IPS-20b (cell line): Measurements from ENCODE around the gene COA6.
"Not testable (repeated sequence)": the region's sequence is repeated elsewhere in the genome, so short reads cannot be mapped to it uniquely, and the experiment has no call there.

Experiments
- H3K27ac ChIP-seq: one replicate; pipeline ENCODE4 v1.5.1; 2013; ENCODE audit warnings: low read length
- H3K27me3 ChIP-seq: 2 replicates; pipeline ENCODE4 v1.6.1; 2013; ENCODE audit warnings: mild to moderate bottlenecking, low read length, inconsistent platforms; ENCODE audit not compliant: insufficient read depth
- H3K36me3 ChIP-seq: 2 replicates; pipeline ENCODE4 v1.6.1; 2013; ENCODE audit warnings: low read depth, mild to moderate bottlenecking, inconsistent platforms, low read length, moderate library complexity; ENCODE audit not compliant: insufficient read depth
- H3K4me1 ChIP-seq: 2 replicates; pipeline ENCODE4 v1.6.1; 2013; ENCODE audit warnings: mild to moderate bottlenecking, control low read depth, inconsistent platforms, low read length, moderate library complexity; ENCODE audit not compliant: insufficient read depth
- H3K4me3 ChIP-seq: 2 replicates; pipeline ENCODE4 v1.5.1; 2013; ENCODE audit warnings: mild to moderate bottlenecking, low read length, inconsistent platforms
- H3K9ac ChIP-seq: 2 replicates; pipeline ENCODE4 v1.6.1; 2013; ENCODE audit warnings: low read depth, mild to moderate bottlenecking, inconsistent platforms, low read length, moderate library complexity
- H3K9me3 ChIP-seq: 2 replicates; pipeline ENCODE4 v1.6.1; 2013; ENCODE audit warnings: mild to moderate bottlenecking, low read depth, low read length, inconsistent platforms; ENCODE audit not compliant: insufficient read depth

Gene COA6

DNA sequence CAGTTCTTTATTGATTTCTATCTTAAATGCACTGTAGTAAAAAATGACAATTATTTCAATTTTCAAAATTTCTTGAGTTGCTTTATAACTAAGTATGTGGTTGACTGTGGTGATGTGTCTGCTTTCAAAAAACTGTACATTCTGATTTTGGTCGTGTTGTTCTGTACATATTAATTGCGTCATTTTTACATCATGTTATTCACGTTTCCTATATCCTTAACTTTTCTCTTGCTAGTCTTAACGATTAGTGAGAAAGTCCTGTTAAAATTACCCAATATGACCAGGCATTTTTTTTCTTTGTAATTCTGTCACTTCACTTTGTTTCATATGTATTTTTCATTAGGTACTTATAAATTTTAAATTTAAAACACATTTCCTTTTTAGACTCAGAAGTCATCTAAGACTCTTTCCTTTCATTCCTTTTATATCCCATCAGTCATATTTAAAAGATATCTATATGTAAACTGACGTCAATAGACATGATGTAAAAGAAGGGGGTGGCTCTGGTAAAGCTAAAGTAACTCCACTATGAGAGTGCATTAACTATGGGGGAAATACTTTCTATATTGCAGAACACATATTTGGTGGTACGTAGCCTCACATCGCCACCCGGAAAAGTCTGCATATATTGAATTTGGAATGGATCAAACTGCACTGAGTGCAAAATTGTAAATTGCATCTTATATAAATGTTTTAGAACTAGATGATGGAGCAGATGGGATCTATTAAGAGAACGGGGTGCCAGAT lies 1.1 kb upstream of the COA6 start:
- peaks cover 25% of the 10 kb centered on the region for H3K36me3 ChIP-seq
- no peak overlapping the region for H3K27ac ChIP-seq
- peak overlapping the region; percentile 87 for H3K4me3 ChIP-seq
- H3K27me3 ChIP-seq, result peaks cover 12% of the 10 kb centered on the region
- H3K9ac ChIP-seq, result peak overlapping the region; percentile 90; the same call in 1 of the 2 replicates
- peaks cover 5% of the 10 kb centered on the region; the same call in 1 of the 2 replicates for H3K4me1 ChIP-seq
- H3K9me3 ChIP-seq, result no peaks in the 10 kb centered on the region

DNA sequence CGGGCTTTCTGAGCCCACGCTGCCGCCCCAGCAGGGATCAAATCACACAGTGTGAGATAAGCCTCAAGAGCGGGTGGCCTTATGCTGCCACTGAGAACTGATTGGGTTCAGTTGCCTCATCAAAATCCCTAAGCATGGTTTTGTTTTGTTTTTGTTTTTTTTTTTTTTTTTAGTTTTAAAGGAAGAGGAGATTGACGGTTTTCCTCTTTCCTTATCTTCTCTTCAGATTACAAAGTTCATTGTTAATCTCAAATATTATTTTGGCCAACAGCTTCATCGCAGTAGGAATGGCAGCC lies 651 bp downstream of the COA6 start:
- peaks cover 2% of the 10 kb centered on the region; the same call in 1 of the 2 replicates for H3K27me3 ChIP-seq
- peak overlapping the region; percentile 87 for H3K4me3 ChIP-seq
- peaks cover 5% of the 10 kb centered on the region; the same call in 1 of the 2 replicates for H3K4me1 ChIP-seq
- no peaks in the 10 kb centered on the region for H3K9me3 ChIP-seq
- peak overlapping the region; percentile 90 for H3K9ac ChIP-seq
- H3K27ac ChIP-seq, result peak overlapping the region; percentile 63
- H3K36me3 ChIP-seq, result peaks cover 42% of the 10 kb centered on the region

DNA sequence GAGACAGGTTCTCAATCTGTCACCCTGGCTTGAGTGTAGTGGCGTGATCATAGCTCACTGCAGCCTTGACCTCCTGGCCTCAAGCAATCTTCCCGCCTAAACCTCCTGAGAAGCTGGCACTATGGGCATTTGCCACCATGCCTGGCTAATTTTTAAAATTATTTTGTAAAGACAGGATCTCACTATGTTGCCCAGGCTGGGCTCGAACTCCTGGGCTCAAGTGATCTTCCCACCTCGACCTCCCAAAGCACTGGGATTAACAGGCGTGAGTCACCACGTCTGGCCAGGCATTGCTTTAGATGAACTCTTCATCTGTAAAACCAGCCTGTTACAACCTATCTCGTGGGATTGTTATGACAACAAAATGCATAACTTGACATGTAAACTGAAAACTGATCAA lies 2.4 kb downstream of the COA6 start:
- H3K4me1 ChIP-seq, result peaks cover 5% of the 10 kb centered on the region; the same call in 1 of the 2 replicates
- no peak overlapping the region for H3K27ac ChIP-seq
- H3K36me3 ChIP-seq, result peaks cover 58% of the 10 kb centered on the region
- no peak overlapping the region for H3K4me3 ChIP-seq
- no peak overlapping the region for H3K9ac ChIP-seq
- no peaks in the 10 kb centered on the region for H3K27me3 ChIP-seq
- no peaks in the 10 kb centered on the region for H3K9me3 ChIP-seq

DNA sequence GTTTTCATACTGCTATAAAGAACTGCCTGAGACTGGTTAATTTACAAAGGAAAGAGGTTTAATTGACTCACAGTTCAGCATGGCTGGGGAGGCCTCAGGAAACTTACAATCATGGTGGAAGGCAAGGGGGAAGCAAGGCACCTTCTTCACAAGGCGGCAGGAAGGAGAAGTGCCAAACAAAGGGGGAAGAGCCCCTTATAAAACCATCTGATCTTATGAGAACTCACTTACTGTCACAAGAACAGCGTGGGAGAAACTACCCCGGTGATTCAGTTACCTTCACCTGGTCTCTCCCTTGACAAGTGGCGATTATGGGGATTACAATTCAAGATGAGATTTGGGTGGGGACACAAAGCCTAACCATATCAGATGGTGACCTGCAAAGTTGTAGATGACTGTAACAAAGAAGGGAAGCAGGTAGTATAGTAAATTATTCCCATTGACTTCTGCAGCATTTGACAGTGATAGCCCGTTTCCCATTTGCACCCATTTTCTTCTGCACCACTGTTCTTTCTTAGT lies 6.4 kb downstream of the COA6 start:
- H3K4me3 ChIP-seq, H3K27ac ChIP-seq, H3K9me3 ChIP-seq, H3K4me1 ChIP-seq, H3K27me3 ChIP-seq, H3K9ac ChIP-seq: not testable (repeated sequence)
- peaks cover 79% of the 10 kb centered on the region for H3K36me3 ChIP-seq

DNA sequence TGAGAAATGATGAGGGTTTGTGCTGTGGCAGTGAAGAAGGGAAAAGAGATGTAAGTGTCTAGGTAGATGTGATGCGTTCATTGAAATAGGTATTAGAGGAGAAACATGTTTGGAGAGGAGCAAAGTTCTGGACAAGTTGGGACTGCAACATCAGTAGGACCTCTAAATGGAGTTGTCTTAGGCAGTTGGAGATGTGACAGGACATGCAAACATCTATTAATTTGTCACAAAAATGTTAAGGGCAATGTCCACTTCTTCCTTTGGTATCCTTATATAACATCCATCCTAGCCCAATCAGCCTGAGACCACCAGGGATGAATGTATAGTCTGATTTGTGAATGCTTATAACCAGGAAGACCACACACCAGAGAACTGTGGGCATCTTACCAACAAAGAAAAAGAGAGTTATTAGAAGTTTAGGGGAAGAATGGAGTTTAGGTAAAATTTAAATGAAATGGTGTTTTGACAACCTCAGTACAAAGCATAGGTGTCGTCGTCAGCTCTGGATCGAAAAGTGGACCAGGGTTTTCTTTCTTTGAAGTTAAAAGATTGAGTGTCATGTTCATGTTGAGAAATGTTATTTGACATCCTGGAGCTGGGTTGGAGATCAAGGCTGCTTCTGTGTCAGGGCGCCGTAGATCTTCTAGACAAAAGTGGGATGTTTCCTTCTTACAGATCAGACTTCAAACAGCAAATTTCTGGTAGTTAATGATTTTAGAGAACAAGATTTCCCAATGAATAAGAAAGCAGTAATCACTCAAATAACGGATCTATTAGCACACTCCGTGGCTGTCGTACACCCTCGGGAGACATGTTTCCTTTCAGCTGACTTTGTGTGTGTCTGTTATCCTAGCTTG lies 8.7 kb downstream of the COA6 start:
- no peaks in the 10 kb centered on the region for H3K27me3 ChIP-seq

DNA sequence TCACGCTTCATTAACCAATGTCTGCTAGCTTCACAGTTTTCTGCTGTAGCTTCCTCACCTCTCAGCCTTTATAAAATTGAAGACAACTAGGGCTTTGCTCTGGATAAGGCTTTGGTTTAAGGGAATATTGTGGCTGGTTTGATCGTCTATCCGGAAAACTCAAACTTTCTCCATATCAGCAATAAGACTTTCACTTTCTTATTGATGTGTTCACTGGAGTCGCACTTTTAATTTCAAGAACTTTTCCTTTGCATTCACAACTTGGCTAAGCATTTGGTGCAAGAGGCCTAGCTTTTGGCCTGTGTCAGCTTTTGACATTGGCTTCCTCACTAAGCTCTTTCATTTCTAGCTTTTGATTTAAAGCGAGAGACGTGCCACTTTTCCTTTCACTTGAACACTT lies 12.9 kb downstream of the COA6 start:
- H3K36me3 ChIP-seq, result peaks cover 29% of the 10 kb centered on the region
- no peaks in the 10 kb centered on the region for H3K27me3 ChIP-seq
- no peaks in the 10 kb centered on the region for H3K9me3 ChIP-seq
- H3K4me1 ChIP-seq, result no peaks in the 10 kb centered on the region
- no peak overlapping the region for H3K9ac ChIP-seq
- H3K4me3 ChIP-seq, result no peak overlapping the region
- H3K27ac ChIP-seq, result no peak overlapping the region

More for the DNA sequence above, 8.7 kb downstream of the COA6 start:
- Histone ChIP-seq H3K27ac (no peak overlapping the region), H3K9ac (no peak overlapping the region), H3K4me3 (no peak overlapping the region), H3K9me3 (no peaks in the 10 kb centered on the region), H3K36me3 (peaks cover 60% of the 10 kb centered on the region), H3K4me1 (no peaks in the 10 kb centered on the region)

DNA sequence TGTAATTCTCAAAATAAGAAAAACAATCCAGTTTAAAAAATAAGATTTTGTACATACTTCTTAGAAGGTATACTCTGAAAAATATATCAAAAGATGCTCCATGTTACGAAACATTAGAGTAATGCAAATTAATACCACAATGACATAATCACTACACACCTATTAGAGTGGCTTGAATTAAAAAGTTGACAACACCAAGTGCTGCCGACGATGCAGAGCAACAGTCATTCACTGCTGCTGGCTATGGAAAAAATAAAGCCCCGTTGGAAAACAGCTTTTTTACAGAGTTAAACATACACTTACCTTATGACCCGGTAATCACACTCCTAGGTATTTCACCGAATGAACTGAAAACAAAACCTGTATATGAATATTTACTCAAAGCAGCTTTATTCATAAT lies 14.8 kb downstream of the COA6 start:
- Histone ChIP-seq H3K9ac (no peak overlapping the region), H3K4me1 (no peaks in the 10 kb centered on the region), H3K36me3 (peaks cover 28% of the 10 kb centered on the region), H3K27me3 (no peaks in the 10 kb centered on the region), H3K9me3 (no peaks in the 10 kb centered on the region), H3K27ac (no peak overlapping the region), H3K4me3 (no peak overlapping the region)

DNA sequence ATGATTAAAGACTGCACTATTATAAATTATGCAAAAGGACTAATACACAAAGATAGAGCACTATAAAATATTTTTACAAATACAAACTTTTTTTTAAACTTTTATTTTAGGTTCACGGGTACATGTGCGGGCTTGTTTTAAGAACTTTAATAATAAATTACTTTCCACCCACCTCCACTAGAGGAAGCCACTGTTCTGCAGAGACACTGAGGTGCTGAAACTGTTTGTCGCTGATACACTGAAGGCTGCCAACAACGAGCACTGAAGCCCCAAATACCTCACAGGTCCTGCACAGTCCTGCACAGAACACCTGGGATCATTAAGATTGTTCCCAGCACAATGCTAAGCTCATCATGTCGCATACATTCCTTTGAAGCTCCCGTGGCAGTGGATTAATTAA lies 19.9 kb downstream of the COA6 start:
- Histone ChIP-seq H3K27ac (no peak overlapping the region), H3K9ac (no peak overlapping the region), H3K9me3 (no peaks in the 10 kb centered on the region), H3K4me1 (no peaks in the 10 kb centered on the region), H3K27me3 (no peaks in the 10 kb centered on the region), H3K4me3 (no peak overlapping the region), H3K36me3 (peaks cover 24% of the 10 kb centered on the region)

DNA sequence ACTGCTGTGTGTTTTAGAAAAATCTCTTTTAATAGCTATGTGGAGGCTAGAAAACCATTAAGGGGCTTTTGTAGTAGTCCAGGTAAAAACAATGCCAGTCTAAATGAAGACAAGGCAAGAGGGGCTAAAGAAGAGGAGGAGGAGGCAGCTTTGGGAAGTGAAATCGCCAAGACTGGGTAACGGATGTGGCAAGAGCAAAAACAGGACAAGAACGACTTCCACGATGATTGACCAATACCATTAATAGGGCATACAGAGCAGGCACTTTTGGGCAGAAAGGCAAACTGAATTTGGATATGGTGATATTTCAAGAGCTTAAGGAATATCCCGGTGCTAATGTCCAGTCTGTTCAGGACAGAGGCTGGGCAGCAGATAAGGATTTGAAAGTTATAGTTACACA lies 22.0 kb downstream of the COA6 start:
- Histone ChIP-seq H3K4me1 (no peaks in the 10 kb centered on the region), H3K27me3 (no peaks in the 10 kb centered on the region), H3K4me3 (no peak overlapping the region), H3K27ac (no peak overlapping the region), H3K9me3 (no peaks in the 10 kb centered on the region), H3K36me3 (peaks cover 29% of the 10 kb centered on the region), H3K9ac (no peak overlapping the region)

DNA sequence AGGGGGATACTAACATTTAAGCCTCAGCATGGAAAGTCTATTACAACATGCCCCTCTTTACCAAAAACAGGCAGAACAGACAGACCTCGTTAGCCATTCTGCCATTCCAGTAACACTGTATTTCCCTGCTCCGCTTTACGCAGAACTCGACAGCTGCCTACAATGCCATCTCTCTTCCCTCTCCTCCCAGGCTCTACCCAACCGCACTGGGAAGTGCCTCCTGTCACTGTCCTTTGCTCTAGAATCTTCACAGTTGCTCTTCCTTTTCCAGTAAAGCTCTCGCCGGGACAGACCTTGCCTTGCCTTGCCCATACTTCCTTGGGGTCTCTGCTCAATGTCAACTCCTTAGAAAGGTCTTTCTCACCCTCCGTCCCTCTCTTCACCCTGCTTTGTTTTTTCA lies 22.8 kb downstream of the COA6 start:
- Histone ChIP-seq H3K36me3 (peaks cover 25% of the 10 kb centered on the region), H3K9ac (no peak overlapping the region)

DNA sequence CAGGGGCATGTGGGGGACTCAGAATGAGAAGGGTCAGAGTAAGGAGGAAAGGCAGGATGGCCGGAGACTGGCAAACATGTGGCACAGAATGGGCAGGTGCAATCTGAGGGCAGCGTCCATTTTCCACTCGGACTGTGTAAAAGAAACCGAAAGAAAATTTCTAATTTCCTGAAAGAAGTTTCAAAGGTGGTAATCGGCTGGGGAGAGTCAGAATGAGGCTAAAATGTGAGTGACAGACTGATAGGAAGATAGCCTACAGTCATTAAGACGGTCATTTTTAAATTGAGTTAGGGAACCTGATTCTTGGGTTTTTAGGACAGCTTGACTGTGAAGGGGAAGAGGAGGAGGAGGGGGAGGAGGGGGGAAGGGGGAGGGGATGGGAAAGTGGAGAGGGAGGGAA lies 23.6 kb downstream of the COA6 start:
- no peaks in the 10 kb centered on the region for H3K9me3 ChIP-seq
- H3K27ac ChIP-seq, result no peak overlapping the region
- H3K9ac ChIP-seq, result no peak overlapping the region
- H3K27me3 ChIP-seq, result no peaks in the 10 kb centered on the region
- no peaks in the 10 kb centered on the region for H3K4me1 ChIP-seq
- no peak overlapping the region for H3K4me3 ChIP-seq
- peaks cover 23% of the 10 kb centered on the region for H3K36me3 ChIP-seq

More for the DNA sequence above, 22.8 kb downstream of the COA6 start:
- Histone ChIP-seq H3K27me3 (no peaks in the 10 kb centered on the region), H3K4me1 (no peaks in the 10 kb centered on the region), H3K9me3 (no peaks in the 10 kb centered on the region), H3K27ac (no peak overlapping the region), H3K4me3 (no peak overlapping the region)

DNA sequence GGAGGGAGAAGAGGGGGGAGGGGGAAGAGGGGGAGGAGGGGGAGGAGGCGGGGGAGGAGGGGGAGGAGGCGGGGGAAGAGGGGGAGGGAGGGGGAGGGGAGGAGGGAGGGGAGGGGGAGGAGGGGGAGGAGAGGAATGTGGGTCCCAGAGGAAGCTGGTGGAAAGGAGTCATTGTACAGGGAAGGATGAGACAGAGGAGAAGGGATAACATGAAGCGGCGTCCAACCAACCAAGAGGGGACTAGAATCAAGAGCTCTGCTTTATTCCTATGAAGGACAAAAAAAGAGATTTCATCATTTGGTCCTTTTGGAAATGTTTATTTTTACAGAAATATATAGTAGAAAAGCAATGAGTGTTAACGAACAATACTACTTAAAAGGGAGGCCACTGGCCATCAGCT lies 24.5 kb downstream of the COA6 start:
- H3K27ac ChIP-seq, result no peak overlapping the region
- H3K9ac ChIP-seq, result no peak overlapping the region
- H3K9me3 ChIP-seq, result no peaks in the 10 kb centered on the region
- no peaks in the 10 kb centered on the region for H3K4me1 ChIP-seq
- H3K27me3 ChIP-seq, result no peaks in the 10 kb centered on the region
- H3K36me3 ChIP-seq, result peaks cover 18% of the 10 kb centered on the region
- H3K4me3 ChIP-seq, result no peak overlapping the region
